Neural cell (in vitro differentiated cells): ENCODE measurements around the gene IER5L. TPM values are rescaled to one million over a fixed set of nuclear protein-coding genes. Genes with fewer than 3 reads are reported as not detected.

Experiments
- H2AFZ ChIP-seq: fragments of 200-600, 300-800 bp; sonication (generic), shearing (Covaris generic); 2 replicates; pipeline ENCODE4 v1.6.0; 2014; ENCODE audit warnings: low read depth, mild to moderate bottlenecking, antibody characterized with exemption, low read length, moderate library complexity
- H3F3A ChIP-seq: fragments of 200-600 bp; shearing (Covaris generic); 2 replicates; pipeline ENCODE4 v1.6.1; 2016; ENCODE audit warnings: mild to moderate bottlenecking, moderate library complexity, mixed read lengths, antibody characterized with exemption, low read length; ENCODE audit not compliant: insufficient read depth, poor library complexity, severe bottlenecking
- H3K27ac ChIP-seq: fragments of 200-600, 300-800 bp; sonication (generic), shearing (Covaris generic); 2 replicates; pipeline ENCODE4 v1.5.1; 2014; ENCODE audit warnings: mild to moderate bottlenecking, low read length, moderate library complexity
- H3K27me3 ChIP-seq: fragments of 300-800, 200-600 bp; sonication (generic), shearing (Covaris generic); 2 replicates; pipeline ENCODE4 v1.6.0; 2014; ENCODE audit warnings: mild to moderate bottlenecking, low read depth, low read length, moderate library complexity; ENCODE audit not compliant: insufficient read depth
- H3K36me3 ChIP-seq: fragments of 300-800, 200-600 bp; sonication (generic), shearing (Covaris generic); 2 replicates; pipeline ENCODE4 v1.5.1; 2014; ENCODE audit warnings: mild to moderate bottlenecking, antibody characterized with exemption, low read length, moderate library complexity; ENCODE audit not compliant: insufficient read depth
- H3K4me2 ChIP-seq: fragments of 300-800, 200-600 bp; sonication (generic), shearing (Covaris generic); 2 replicates; pipeline ENCODE4 v1.6.0; 2014; ENCODE audit warnings: mild to moderate bottlenecking, low read length
- H3K4me3 ChIP-seq: fragments of 300-800, 200-600 bp; sonication (generic), shearing (Covaris generic); 2 replicates; pipeline ENCODE4 v1.5.1; 2014; ENCODE audit warnings: mild to moderate bottlenecking, low read length, moderate library complexity
- H3K79me2 ChIP-seq: fragments of 200-600 bp; shearing (Covaris generic); replicated peaks from 2 replicates; pipeline ENCODE4 v1.6.0; 2014; ENCODE audit warnings: mild to moderate bottlenecking, low read length, moderate library complexity; ENCODE audit not compliant: insufficient read depth
- H3K9ac ChIP-seq: fragments of 300-800, 200-600 bp; sonication (generic), shearing (Covaris generic); 2 replicates; pipeline ENCODE4 v1.6.1; 2016; ENCODE audit warnings: mild to moderate bottlenecking, low read length, mixed read lengths
- H3K9me2 ChIP-seq: fragments of 200-600 bp; shearing (Covaris generic); 2 replicates; pipeline ENCODE4 v1.6.1; 2016; ENCODE audit warnings: mild to moderate bottlenecking, low read length, mixed read lengths; ENCODE audit not compliant: insufficient read depth
- H3K9me3 ChIP-seq: fragments of 200-600, 300-800 bp; sonication (generic), shearing (Covaris generic); 2 replicates; pipeline ENCODE4 v1.6.1; 2016; ENCODE audit warnings: mild to moderate bottlenecking, mixed run types, low read length, moderate library complexity, mixed read lengths
- H4K20me1 ChIP-seq: fragments of 200-600 bp; shearing (Covaris generic); 2 replicates; pipeline ENCODE4 v1.6.1; 2016; ENCODE audit warnings: mild to moderate bottlenecking, mixed run types; ENCODE audit not compliant: insufficient read depth
- CTCF ChIP-seq: fragments of 450-650 bp; IDR thresholded peaks from 2 replicates; pipeline ENCODE4 v1.5.1; 2014; ENCODE audit warnings: antibody characterized with exemption, mild to moderate bottlenecking, moderate library complexity; ENCODE audit not compliant: poor library complexity, severe bottlenecking
- EP300 ChIP-seq: fragments of 450-650 bp; conservative IDR thresholded peaks from 2 replicates; pipeline ENCODE4 v1.6.1; 2014; ENCODE audit warnings: antibody characterized with exemption, mild to moderate bottlenecking, moderate library complexity; ENCODE audit not compliant: poor library complexity, severe bottlenecking
- EZH2 ChIP-seq: fragments of 200-600, 300-800 bp; shearing (Covaris generic), sonication (generic); IDR thresholded peaks from 2 replicates; pipeline ENCODE4 v1.6.1; 2014; ENCODE audit warnings: antibody characterized with exemption, low read length, borderline replicate concordance, mild to moderate bottlenecking; ENCODE audit not compliant: insufficient read depth, poor library complexity, severe bottlenecking
- MXI1 ChIP-seq: fragments of 450-650 bp; conservative IDR thresholded peaks from 2 replicates; pipeline ENCODE4 v1.6.1; 2014; ENCODE audit warnings: antibody characterized with exemption, mild to moderate bottlenecking; ENCODE audit not compliant: poor library complexity, severe bottlenecking
- POLR2AphosphoS5 ChIP-seq: IDR thresholded peaks from 2 replicates; pipeline ENCODE4 v1.6.1; 2012
- RAD21 ChIP-seq: fragments of 450-650 bp; conservative IDR thresholded peaks from 2 replicates; pipeline ENCODE4 v1.6.1; 2014; ENCODE audit warnings: antibody characterized with exemption, mild to moderate bottlenecking, moderate library complexity
- REST ChIP-seq: IDR thresholded peaks from 2 replicates; pipeline ENCODE4 v1.6.1; 2012; ENCODE audit warnings: borderline replicate concordance
- SMC3 ChIP-seq: fragments of 450-650 bp; conservative IDR thresholded peaks from 2 replicates; pipeline ENCODE4 v1.6.1; 2014; ENCODE audit warnings: antibody characterized with exemption, mild to moderate bottlenecking, moderate library complexity; ENCODE audit not compliant: poor library complexity
- TAF1 ChIP-seq: IDR thresholded peaks from 2 replicates; pipeline ENCODE4 v1.6.1; 2012; ENCODE audit warnings: low read depth
- polyA plus RNA-seq: library from polyadenylated mRNA; depleted of rRNA; stranded (reverse); fragments of >200 nt; gene quantifications from 2 replicates; pipeline ENCODE4 v1.2.3, GENCODE V29; 2014

IER5L gene
- polyA plus RNA-seq, 1 donor from 2014 or later, result 20.8 TPM

- H3K9ac ChIP-seq, result peak overlapping the region; percentile 95
- TF ChIP-seq REST (peak; percentile 36), EZH2 (no peak), SMC3 (peak; percentile 95), TAF1 (peak; percentile 40), CTCF (peak; percentile 98), EP300 (peak; percentile 43), RAD21 (peak; percentile 95), POLR2AphosphoS5 (peak; percentile 63), MXI1 (no peak)
- H3K27me3 ChIP-seq, result no peaks in the 10 kb centered on the region
- no peaks in the 10 kb centered on the region for H3K36me3 ChIP-seq
- H3K4me2 ChIP-seq, result peak overlapping the region; percentile 95
- H3F3A ChIP-seq, result no peaks in the 10 kb centered on the region
- peak overlapping the region; percentile 77 for H3K27ac ChIP-seq
- no peaks in the 10 kb centered on the region for H3K9me2 ChIP-seq
- H3K9me3 ChIP-seq, result no peaks in the 10 kb centered on the region
- peaks cover 21% of the 10 kb centered on the region for H3K79me2 ChIP-seq
- peaks cover 4% of the 10 kb centered on the region for H4K20me1 ChIP-seq
- H3K4me3 ChIP-seq, result peak overlapping the region; percentile 100
- H2AFZ ChIP-seq, result peak overlapping the region; percentile 14
Measured at GRCh38 chr9:129174102-129174723, 3.8 kb downstream of the IER5L start.

GRCh38 chr9:129173296-129174101 lies 4.6 kb downstream of the IER5L start:
- Histone ChIP-seq H3K79me2 (peaks cover 21% of the 10 kb centered on the region), H3F3A (no peaks in the 10 kb centered on the region), H3K9me3 (no peaks in the 10 kb centered on the region), H3K4me3 (peak overlapping the region; percentile 100), H3K9ac (peak overlapping the region; percentile 95), H4K20me1 (peaks cover 4% of the 10 kb centered on the region), H3K9me2 (no peaks in the 10 kb centered on the region), H3K27me3 (no peaks in the 10 kb centered on the region), H3K27ac (no peak overlapping the region), H2AFZ (no peak overlapping the region), H3K36me3 (no peaks in the 10 kb centered on the region), H3K4me2 (peak overlapping the region; percentile 95)
- TF ChIP-seq POLR2AphosphoS5 (no peak), MXI1 (no peak), EP300 (no peak), SMC3 (no peak), EZH2 (no peak), TAF1 (no peak), REST (no peak), RAD21 (no peak), CTCF (no peak)
